GM21619 (cell line): ENCODE results near the gene ABCA12.

Experiments used
- ATAC-seq: cut with Tn5 transposase; IDR thresholded peaks from one replicate; pipeline ENCODE4 v1.9.1; 2021; ENCODE audit not compliant: unreplicated experiment

ABCA12 gene

DNA sequence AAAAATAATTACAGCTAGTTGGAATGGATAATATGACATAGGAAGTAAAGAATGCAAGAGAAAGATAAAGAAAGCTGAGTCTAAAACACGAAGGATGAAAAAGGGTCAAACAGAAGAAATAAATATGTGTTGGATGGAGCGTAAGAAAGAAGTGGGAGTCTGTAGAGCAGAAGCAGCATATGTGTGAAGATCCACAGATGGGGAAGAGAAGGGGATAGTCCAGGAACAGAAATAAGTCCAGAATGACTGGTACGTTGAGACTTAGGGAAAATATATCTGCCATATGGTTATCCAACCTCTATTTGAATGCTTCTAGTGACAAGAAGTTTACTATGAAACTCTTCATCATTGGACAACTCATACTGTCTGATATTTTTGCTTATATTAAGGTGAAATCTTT, 18.0 kb downstream of the ABCA12 start:
- no peak for ATAC-seq

DNA sequence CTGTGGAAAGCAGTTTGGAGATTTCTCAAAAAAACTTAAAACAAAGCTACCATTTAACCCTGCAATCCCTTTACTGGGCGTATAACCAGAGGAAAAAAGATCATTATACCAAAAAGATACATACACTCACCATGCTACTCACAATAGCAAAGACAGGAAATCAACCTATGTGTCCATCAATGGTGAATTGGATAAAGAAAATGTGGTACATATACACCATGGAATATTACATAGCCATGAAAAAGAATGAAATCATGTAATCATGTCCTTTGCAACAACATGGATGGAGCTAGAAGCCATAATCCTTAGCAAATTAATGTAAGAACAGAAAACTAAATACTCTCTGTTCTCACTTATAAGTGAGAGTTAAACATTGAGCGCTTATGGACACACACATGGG, 18.6 kb downstream of the ABCA12 start:
- ATAC-seq = no peak

DNA sequence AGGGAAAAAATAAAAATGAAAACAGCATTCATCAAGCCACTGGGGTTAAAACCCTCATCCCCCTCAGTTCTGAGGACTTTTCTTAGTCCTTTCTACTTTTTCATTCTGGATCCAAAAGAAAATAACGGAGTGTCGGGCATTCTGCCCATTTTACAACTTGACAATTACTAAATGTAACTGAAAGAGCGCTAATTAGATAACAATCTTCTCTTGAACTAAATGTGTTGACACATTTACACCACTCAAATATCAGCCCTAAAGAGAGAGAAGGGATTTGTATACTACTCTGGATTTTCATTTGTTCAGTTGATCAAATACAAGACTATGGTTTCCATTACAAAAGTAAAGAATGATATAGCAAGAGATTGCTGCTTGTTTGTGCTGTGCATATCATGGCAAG, 27.5 kb downstream of the ABCA12 start:
- no peak for ATAC-seq

DNA sequence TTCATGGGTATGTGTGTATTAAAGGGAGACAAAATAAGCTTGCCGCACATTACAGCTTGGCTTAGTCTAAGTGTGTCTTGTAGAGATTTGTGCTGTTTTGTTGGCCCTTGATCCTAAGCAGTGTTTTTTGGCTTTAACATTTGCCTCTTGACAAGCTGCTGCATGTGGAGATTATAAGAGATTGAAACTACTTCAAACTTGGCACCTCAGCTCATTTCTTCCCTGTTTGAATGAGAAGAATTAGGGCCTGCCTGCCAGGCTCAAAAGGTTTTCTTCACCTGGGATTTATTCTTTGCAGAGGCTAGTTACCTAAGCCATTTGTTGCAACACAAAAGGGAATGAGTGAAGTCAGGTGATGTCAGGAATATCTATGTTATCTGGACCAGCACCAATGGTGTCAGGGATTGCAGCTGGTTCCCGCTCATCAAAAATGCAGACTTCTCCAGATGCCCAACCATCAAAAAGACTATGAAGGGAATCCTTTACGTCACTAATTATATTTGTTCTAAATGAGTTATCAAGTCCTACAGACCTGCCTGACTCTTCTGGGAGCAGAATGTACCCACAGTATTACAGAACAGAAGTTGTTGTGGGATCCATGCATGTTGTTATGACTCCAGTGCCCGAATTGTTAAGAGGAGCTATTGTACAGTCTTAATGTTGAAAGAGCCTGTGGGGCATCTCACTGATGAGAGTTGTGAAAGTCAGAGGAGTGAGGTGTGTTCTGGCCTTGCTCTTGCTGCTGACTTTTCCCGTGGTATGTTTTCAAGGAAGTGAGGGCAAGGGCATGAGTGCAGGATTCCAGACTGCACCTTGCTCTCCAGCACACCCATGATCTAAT, 31.0 kb downstream of the ABCA12 start:
- no peak for ATAC-seq

DNA sequence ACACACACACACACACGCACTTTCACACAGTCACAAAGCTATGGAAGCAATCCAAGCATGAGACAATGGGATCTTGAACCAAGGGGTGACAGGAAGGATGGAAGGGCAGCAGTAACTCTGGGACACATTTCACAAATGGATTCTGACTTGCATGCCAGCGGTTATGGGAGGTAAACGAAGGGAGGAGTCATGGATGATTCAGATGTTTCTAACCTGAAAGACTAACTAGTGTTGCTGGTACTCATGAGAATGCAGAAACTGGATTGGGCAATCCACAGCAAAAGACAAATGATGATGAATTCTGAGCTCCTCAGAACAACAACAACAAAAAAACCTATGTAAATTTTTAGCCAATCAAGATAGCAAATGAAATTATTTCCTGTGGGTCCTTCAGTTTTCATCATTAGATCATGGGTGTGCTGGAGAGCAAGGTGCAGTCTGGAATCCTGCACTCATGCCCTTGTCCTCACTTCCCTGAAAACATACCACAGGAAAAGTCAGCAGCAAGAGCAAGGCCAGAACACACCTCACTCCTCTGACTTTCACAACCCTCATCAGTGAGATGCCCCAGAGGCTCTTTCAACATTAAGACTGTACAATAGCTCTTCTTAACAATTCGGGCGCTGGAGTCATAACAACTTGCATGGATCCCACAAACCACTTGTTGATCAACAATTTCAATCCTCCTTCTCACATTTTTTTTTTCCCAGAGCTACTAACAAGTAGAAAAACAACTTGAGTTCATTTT, 32.6 kb downstream of the ABCA12 start:
- no peak for ATAC-seq

DNA sequence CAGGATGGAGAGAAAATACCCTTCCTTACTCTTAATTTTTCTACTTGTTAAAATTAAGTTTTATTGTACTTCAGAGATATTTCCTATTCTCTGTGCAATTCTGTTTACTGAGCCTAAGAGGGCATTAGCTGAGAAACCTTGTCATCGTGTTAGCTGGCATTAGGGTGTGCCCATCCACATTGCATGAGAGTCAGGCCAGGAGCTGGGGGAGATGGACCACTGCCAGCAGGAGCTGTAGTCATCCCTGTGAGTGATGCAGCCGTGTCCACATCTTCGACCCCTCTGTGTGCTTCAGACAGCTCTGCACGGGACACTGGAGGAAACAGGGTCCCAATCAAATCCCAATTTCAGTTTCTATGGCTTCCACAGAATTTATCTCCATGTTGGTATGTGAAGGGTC, 34.2 kb downstream of the ABCA12 start:
- ATAC-seq = no peak

DNA sequence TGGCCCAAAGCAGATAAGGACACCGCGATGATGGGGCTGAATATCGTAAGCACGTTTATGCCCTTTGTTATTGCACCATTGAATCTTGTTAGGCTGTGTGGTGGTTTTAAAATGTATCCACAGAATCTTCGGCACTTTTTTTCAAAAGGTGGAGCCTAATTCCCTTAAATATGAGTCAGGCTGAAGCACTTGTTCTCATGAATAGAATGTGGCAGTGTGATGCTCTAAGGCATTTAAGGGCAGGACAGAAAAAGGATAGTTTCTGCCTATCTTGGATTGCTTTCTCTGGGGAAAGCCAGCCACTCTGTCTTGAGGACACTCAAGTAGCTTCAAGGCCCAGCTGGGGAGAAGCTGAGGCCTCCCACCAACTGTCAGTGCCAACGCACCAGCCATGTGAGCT, 39.6 kb downstream of the ABCA12 start:
- ATAC-seq = no peak

DNA sequence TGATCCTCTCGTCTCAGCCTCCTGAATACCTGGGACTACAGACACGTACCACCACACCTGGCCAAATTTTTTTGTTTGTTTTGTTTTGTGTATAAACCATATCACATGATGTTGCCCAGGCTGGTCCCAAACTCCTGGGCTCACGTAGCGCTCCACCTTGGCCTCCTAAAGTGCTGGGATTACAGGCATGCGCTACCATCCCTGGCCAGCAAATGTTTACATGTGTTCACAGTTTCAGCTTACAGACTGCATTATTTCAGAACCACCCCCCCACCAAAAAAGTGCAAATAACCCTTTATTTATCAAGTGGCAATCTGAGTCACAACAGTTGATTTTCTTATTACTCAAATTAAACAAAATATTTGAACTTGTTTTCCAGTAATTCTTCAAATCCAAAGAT, 54.3 kb downstream of the ABCA12 start:
- no peak for ATAC-seq

DNA sequence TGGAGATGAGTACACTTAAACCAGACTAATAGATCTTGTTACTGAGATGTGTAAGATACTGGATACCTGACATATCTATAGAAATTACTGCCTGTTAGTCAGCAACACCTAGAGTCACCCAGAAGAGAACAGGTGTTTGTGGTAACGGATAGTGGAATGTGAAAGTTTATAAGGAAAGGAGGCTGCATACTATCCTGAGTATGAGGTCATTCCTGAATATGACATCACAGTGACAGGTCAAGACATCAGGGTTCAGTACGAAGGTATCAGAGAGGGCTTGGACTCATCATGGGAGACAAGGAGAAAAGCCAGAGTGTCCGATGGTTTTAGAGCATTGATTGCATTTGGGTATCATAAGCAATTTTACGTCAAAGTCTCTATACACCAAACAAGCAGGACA, 55.3 kb downstream of the ABCA12 start:
- ATAC-seq = no peak

DNA sequence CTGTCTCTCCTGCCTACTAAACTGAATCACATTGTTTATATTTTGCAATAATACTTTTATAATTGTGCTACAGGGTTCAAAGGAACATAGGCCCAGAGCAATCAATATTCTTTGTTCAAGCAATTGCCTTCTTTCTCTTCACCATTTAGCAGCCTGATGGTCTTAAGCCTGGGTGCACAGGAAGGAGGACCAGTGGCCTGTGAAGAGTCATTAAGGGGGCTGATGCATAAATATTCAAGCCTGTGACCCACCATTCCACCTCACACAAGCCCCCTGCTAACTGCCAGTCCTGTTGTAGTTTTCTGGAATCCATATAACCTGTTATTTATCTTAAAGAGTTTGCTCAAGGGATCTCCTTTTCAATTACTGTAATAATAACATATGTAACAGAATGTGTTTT, 56.0 kb downstream of the ABCA12 start:
- ATAC-seq = no peak

DNA sequence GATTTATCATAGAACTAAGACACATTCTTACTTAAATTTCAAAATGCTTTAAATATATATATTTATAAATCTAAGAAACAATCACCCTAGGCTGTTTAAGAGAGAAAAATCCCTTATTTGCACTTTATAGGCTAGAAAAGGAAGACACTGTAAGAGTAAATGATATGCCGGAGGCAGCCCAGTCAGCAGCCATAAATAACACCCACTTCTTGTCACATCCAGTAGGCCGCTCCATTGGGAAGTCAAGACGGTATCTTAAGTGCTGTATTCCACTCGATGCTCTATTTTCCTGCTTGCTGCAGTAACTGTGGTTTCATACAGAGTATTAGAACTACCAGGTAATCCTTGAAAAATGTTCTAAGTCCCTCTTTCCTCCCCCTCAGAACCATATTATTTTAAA, 57.9 kb downstream of the ABCA12 start:
- no peak for ATAC-seq

DNA sequence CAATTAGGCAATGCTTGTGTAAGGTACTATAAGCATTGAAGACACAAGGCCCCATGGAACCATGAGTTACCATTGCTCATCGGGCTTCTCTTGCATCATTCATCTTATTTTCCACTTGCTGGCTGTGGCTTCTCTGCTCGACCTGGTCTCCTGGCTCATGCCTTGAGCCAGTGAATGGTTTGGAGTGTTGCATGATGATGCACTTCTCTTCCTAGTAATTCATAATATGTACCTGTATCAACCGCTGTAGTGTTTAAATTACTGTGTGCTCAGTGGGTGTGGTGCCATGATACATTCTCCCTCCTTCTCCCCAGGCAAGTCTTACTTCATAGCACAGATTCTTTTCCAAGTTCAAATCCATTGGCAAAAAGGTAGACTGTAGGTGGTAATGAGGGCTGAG, 66.8 kb downstream of the ABCA12 start:
- no peak for ATAC-seq

DNA sequence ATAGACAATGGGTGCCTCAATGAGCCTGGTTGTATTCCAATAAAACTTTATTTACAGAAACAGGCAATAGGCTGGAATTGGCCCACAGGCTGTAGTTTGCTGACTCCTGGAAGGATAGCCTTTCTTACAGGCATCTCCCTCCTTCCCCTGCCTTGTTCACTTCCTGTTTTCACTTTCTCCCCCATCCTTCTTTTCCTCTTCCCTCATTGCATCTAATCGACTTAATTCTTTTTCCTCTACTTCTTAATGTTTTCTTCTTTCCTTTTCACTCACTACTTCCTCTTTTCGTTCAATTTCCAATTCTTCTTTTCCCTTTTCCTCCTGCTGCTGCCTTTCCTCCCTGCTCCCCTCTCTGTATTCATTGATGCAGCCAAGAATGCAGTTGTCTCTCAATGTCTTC, 70.0 kb downstream of the ABCA12 start:
- ATAC-seq = no peak

DNA sequence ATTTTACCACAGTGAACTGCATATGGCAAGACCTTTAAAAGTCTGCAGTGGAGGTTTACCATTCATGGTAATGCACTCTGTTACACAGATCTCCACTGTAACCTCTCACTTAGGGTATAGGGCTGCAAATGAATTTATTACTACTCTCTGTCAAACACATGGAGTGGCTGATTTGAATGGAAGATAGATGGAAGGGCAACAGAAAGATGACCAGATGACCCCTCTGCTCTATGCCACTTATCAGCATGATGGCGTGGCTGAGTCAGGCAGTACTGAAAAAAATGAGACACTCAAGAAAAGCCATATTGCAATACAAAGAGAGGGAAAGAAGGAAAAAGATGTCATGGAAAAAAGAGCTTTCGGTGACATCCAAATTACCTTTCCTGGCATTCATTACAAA, 72.3 kb downstream of the ABCA12 start:
- no peak for ATAC-seq

DNA sequence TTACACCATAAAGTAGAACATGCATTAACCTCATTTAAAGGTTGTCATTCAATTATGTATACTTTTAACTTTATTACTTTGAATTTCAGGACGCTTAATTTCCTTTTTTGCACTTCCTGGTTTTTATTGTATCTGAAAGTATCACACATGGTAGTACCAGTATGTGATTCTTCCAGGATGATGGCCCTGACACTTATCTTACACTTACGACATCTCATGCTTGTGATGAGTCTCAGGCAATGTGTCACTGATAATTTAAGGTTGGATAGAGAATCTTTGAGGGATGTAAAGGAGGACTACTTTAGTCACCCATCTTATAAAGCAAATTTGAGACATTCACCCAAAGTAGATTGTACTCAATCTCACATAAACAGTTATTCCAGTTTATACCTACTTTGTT, 74.9 kb downstream of the ABCA12 start:
- no peak for ATAC-seq

DNA sequence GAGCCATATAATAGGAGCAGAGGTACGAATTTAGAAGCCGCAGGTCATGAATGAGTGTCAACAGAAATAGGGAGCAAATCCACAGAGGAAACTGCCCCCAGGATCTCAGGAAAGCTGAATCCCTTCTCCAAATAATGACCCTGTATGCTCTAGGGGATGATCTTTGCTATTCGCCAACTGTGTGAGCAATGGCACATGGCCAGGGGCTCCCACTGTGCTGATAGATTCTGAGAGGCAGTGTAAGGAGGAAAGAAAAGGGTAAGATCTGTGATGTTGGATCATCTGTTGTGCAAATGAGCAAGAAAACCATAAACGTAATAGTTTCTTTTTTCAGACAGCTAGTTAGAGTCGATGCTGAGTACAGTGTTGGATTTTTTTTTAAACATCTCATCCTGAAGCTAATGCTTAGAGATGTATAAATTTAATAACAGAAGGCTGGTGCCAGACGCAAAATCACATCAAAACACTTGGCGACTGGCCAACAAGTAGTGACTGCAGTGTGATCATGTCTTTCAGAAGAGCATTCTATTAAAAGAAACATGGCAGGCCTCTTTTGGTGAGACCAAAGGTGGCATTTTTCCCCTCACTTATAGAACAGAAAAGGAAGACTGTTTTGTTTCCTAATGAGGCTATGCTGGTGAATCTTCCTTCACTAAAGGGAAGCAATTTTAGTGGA, 77.4 kb downstream of the ABCA12 start:
- no peak for ATAC-seq

DNA sequence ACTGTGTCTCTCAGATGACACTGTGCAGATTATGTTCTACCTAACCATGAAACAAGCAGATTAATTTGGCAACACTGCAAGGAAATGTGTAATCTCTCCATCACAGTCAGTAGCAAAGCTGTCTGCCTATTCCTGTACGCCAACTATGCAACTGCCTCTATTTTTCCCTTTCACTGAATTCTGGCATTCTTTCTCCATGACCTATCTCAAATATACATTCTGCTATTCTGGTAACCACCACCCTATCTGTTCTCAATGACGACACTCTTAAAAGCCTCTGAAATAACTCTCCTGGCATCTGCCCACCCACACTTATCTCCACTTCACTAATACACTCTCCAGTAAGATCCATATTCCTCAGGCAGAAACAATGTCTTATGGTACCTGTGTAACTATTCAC, 78.7 kb downstream of the ABCA12 start:
- ATAC-seq = no peak

DNA sequence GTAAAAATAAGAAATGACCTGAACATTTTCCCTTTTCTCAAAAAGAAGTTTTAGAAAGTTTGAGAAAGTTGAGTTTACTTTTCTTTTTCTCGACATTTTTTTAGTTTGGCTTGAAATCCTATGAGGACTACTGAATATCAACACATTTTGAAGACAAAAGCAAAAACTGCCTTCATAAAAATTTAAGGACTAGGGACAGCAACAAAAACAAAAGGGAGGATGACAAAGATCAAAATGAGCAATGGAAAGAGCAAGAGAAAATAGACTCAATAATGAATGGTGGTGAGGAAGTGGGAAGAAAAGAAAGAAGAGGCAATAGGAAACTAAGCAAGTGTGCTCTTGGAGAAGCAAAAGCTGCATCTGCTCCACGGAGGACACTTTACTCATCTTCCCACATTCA, 82.5 kb downstream of the ABCA12 start:
- no peak for ATAC-seq

DNA sequence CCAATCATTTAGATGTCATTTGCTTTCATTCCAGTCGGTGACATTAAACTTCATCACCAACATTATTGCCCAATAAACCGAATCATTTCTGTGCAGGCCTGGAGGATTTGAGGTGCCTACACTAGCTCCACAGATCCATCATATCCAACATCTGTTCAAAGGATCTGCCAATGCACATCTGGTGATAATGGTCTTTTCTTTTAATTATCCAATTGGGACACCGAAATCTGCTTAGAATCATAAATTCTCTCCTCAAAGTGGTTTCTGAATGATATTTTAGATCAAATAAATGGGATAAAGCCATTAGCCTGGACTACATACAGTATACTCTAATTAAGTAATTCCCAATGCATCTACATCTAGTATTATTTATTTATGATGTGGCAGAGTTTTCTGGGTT, 85.6 kb downstream of the ABCA12 start:
- ATAC-seq = no peak

DNA sequence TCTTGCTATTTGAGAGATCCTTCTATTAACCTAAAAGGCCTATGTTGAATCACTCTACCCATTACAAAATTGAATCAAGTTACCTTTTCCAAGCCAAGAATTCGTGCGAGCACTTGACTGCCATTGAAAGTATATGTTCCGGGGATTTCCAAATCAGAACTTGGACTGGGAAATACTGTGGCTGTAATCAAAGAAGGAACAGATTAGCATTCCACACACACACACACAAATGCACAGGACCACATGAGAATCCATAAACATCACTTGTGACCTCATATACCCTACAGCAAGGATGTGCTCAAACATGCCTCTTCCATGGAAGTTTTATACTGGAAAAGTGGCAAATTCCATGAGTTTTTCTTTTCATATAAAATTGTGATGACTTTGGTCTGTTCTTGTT, 86.0 kb downstream of the ABCA12 start:
- no peak for ATAC-seq

DNA sequence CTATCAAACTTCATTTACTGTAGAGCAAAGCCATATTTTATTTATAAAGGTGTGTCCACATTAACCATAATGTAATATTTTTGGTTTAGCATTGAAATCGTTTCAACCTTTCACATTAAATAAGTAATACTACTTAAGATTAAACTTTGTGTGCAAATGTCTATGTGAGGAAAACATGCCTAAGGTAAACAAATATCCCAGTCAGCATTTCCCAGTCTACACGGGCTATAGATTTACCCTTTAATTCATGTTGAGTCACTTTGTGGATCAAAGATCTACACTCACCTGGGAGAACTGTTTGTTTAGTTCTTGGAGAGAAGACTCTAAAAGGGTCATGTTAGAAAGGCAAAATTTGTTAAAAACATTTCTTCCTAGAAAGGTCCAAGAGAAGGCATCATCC, 89.1 kb downstream of the ABCA12 start:
- no peak for ATAC-seq

DNA sequence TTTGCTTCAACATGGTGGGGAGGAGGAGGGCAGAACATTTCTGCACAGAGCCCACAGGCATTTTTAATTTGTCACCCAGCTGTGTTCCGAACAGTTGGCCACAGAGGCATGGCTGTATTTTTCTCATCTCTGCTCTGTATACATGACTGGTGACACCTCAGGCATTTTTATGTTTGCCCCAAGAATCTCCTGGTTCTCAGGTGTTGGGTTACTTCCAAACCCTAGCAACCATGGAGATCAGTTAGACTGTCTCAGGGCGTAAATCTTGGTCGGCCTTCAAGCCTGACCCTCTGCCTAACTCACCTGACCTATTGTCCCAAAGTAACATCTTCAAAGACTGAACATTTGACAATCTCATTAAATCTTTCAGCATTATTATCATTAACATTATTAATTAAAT, 100.0 kb downstream of the ABCA12 start:
- no peak for ATAC-seq
